Esophagus muscularis mucosa (tissue), 4 donors: ENCODE data around the gene ACE2. TPM values are rescaled to one million over a fixed set of nuclear protein-coding genes. Genes with fewer than 3 reads are reported as not detected.

ENCODE experiments used
- DNase-seq: peaks from one replicate; pipeline ENCODE4 v3.0.0-alpha.2; 2017; ENCODE audit errors: extremely low spot score
- H3K27ac ChIP-seq, 4 donors: fragments of 200-600 bp; sonication (generic); replicated peaks in 1 of 4; 1 replicate in 3 of 4; 2 replicates in 1 of 4; pipeline ENCODE4 v1.5.1; 2016 to 2019; ENCODE audit warnings: mild to moderate bottlenecking in 1 of 4
- H3K27me3 ChIP-seq, 4 donors: fragments of 200-600 bp; sonication (generic); one replicate each; pipeline versions ENCODE4 v1.5.1 to v1.6.0; 2016 to 2019
- H3K36me3 ChIP-seq, 4 donors: fragments of 200-600 bp; sonication (generic); one replicate each; pipeline ENCODE4 v1.5.1; 2016 to 2019
- H3K4me1 ChIP-seq, 4 donors: fragments of 200-600 bp; sonication (generic); one replicate each; pipeline ENCODE4 v1.5.1; 2016 to 2019
- H3K4me3 ChIP-seq, 4 donors: fragments of 200-600 bp; sonication (generic); 1 replicate in 2 of 4; 2 replicates in 2 of 4; pipeline ENCODE4 v1.5.1; 2016 to 2019; ENCODE audit warnings: mild to moderate bottlenecking in 4 of 4, moderate library complexity in 1 of 4
- H3K9me3 ChIP-seq, 4 donors: fragments of 200-600 bp; sonication (generic); 1 replicate in 3 of 4; 2 replicates in 1 of 4; pipeline ENCODE4 v1.5.1; 2016 to 2019
- EP300 ChIP-seq: sonication (generic); formaldehyde crosslinking; IDR thresholded peaks from one replicate; pipeline ENCODE4 v1.6.1; 2017; ENCODE audit warnings: antibody characterized with exemption
- POLR2A ChIP-seq: fragments of 450-650 bp; IDR thresholded peaks from one replicate; pipeline ENCODE4 v1.6.1; 2017; ENCODE audit warnings: antibody characterized with exemption, moderate library complexity, mild to moderate bottlenecking, low read depth
- POLR2AphosphoS5 ChIP-seq, 2 donors: sonication (generic); formaldehyde crosslinking; IDR thresholded peaks; one replicate each; pipeline ENCODE4 v1.6.1; 2017; ENCODE audit warnings: antibody characterized with exemption in 2 of 2
- WGBS: methylation state at CpG from one replicate; pipeline ENCODE4 v1.1.5; 2018; 5-methylcytosine and 5-hydroxymethylcytosine counted together
- intact Hi-C: fragments of 100-400 bp; cut with DNase I; formaldehyde crosslinking; loops from one replicate; pipeline ENCODE4 v1.15.1; 2023
- total RNA-seq, 4 donors: library from RNA; depleted of rRNA; stranded (reverse); fragments of >200 nt; gene quantifications; one replicate each; pipeline versions ENCODE4 v1.1.0 to v1.2.1, GENCODE V29; 2016
- TF ChIP-seq, protein P1 (sequence below), 3 experiments: fragments of 200-600 bp in 2 of 3; fragments of 450-650 bp in 1 of 3; sonication (generic) in 2 of 3; IDR thresholded peaks; one replicate each; pipeline ENCODE4 v1.5.1; 2017 to 2019; ENCODE audit warnings: antibody characterized with exemption in 3 of 3, mild to moderate bottlenecking in 2 of 3, moderate library complexity in 1 of 3

The ACE2 gene
- total RNA-seq, 4 donors from 2014 or later = 2.9 to 5.2 (median 4.2) TPM

DNA sequence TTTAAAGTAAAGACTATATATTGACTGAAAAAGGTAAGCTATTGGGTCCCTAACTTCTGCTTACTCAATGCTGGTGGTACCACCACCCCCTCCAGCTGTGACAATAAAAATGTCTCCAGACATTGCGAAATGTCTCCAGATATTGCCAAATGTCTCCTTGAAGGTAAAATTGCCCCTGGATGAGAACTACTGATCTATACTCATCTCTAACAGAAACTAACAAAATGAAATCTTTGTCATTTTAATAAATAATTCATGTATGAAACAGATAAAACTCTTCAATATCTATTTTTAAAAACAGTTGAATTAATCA, 43.8 kb upstream of the ACE2 start:
- Histone ChIP-seq H3K27me3 (no peaks in the 10 kb centered on the region), H3K9me3 (no peaks in the 10 kb centered on the region), H3K27ac (no peak overlapping the region), H3K4me1 (no peaks in the 10 kb centered on the region), H3K36me3 (no peaks in the 10 kb centered on the region), H3K4me3 (no peak overlapping the region)
- no peak for TF ChIP-seq POLR2AphosphoS5 (IDR thresholded peaks at IDR 0.05)
- TF ChIP-seq, protein P1, sequence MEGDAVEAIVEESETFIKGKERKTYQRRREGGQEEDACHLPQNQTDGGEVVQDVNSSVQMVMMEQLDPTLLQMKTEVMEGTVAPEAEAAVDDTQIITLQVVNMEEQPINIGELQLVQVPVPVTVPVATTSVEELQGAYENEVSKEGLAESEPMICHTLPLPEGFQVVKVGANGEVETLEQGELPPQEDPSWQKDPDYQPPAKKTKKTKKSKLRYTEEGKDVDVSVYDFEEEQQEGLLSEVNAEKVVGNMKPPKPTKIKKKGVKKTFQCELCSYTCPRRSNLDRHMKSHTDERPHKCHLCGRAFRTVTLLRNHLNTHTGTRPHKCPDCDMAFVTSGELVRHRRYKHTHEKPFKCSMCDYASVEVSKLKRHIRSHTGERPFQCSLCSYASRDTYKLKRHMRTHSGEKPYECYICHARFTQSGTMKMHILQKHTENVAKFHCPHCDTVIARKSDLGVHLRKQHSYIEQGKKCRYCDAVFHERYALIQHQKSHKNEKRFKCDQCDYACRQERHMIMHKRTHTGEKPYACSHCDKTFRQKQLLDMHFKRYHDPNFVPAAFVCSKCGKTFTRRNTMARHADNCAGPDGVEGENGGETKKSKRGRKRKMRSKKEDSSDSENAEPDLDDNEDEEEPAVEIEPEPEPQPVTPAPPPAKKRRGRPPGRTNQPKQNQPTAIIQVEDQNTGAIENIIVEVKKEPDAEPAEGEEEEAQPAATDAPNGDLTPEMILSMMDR (IDR thresholded peaks at IDR 0.05) = no peak
- TF ChIP-seq EP300 = no peak
- TF ChIP-seq POLR2A = no peak
- 95% methylated on average over 1 of the region's 1 CpG for WGBS
- intact Hi-C loops = no loop called here
- DNase-seq = no peak

DNA sequence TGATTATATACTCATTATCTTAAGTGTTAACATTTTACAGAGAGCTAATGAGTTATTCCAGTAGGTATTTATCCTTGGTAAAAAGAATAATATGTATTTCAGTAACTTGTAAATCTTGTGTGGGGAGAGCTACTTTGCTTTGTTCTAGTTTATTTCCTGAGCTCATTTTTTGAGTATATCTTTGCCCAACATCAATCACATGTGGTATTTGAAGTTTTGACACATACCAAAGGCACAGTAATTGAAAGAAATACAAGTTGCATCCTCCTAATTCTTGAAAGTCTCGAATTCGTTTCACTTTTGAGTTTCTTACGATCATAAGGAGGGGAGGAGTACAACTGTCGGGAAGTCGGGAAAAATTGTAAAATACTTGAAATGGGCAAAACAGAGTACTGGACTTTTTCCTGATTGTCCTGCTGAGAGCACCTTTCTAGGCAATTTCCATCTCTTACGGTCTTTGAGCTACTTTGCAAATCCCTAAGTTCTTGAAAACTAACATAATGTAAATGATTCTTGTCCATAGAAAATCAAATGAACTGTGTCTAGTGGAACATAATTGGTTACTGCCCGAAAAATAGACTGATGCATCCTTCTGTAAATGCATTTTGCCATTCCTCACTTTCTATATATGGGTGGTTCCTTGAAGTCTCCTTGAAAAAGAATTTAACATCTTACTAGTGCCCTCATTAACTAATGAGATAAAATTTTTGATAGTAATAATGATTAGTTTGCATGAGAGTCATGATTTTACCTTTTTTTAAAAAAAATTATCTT, 43.2 kb upstream of the ACE2 start:
- no peaks in the 10 kb centered on the region for H3K36me3 ChIP-seq
- no peak overlapping the region for H3K4me3 ChIP-seq
- H3K9me3 ChIP-seq = no peaks in the 10 kb centered on the region
- TF ChIP-seq POLR2AphosphoS5 (IDR thresholded peaks at IDR 0.05) (no peak), POLR2A (no peak), EP300 (no peak)
- TF ChIP-seq, protein P1 (IDR thresholded peaks at IDR 0.05) = no peak
- intact Hi-C loops = no loop called here
- WGBS = 78% methylated on average over 7 of the region's 7 CpGs
- no peaks in the 10 kb centered on the region for H3K27me3 ChIP-seq
- no peak for DNase-seq
- no peak overlapping the region for H3K27ac ChIP-seq
- H3K4me1 ChIP-seq = no peaks in the 10 kb centered on the region

DNA sequence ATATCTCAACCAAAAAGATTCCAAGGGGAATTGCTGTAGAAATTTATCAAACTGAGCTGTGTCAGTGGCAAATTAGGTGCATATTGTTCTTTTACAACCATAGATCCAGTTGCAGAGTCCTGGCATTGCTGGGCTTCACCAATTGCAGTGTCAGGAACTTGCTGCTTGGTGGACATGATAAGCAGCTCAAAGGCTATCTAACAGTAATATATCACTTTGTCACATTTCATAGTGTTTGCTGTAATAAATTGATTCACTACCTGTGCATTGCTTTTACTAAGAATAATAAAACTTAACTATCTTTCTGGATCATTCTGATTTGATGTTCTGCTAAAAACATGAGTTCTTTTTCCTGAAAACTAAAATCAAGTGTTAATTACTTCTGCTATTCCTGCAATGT, 30.9 kb upstream of the ACE2 start:
- H3K27me3 ChIP-seq = no peaks in the 10 kb centered on the region
- intact Hi-C loops = no loop called here
- TF ChIP-seq, protein P1 (IDR thresholded peaks at IDR 0.05) = no peak
- no peak for TF ChIP-seq POLR2AphosphoS5 (IDR thresholded peaks at IDR 0.05)
- no peak overlapping the region for H3K4me3 ChIP-seq
- H3K27ac ChIP-seq = no peak overlapping the region
- H3K9me3 ChIP-seq = no peaks in the 10 kb centered on the region
- H3K4me1 ChIP-seq = no peaks in the 10 kb centered on the region
- H3K36me3 ChIP-seq = no peaks in the 10 kb centered on the region
- no peak for DNase-seq

DNA sequence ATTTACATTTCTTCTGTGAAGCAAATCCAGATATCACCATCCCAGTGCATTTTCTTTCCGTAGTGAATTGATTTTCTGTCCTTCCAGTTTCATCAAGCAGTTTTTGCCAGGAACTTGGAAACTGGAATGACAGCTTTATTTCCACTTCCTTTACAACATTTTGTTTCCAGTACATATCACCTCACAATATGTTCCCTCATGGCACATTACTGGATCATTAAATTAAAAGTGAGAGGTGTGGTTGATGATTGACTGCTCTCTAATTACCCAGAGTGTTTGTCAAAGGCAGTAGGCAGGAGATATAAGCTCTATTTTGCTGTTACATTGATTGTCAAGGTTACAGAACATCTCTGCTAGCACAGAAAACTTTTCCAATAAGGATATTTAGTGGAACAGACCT, 22.3 kb upstream of the ACE2 start:
- Histone ChIP-seq H3K9me3 (no peaks in the 10 kb centered on the region), H3K27me3 (no peaks in the 10 kb centered on the region), H3K4me3 (no peak overlapping the region), H3K27ac (no peak overlapping the region), H3K4me1 (no peaks in the 10 kb centered on the region), H3K36me3 (no peaks in the 10 kb centered on the region)
- intact Hi-C loops = no loop called here
- TF ChIP-seq, protein P1 (IDR thresholded peaks at IDR 0.05) = no peak
- TF ChIP-seq EP300 (no peak), POLR2A (no peak), POLR2AphosphoS5 (IDR thresholded peaks at IDR 0.05) (no peak)
- 74% methylated on average over 1 of the region's 1 CpG for WGBS
- DNase-seq = no peak
